K562 (cell line): Measurements from ENCODE around the gene GPR142. TPM values are rescaled to one million over a fixed set of nuclear protein-coding genes. Genes with fewer than 3 reads are reported as not detected.

Experiments
- ATAC-seq: fragments of 200-7000 bp; cut with Tn5 transposase; 3 replicates; pipeline ENCODE4 v1.9.1; 2020; ENCODE audit warnings: moderate library complexity
- BruUV-seq: library from RNA; stranded (reverse); fragments of 400-500 nt; replicated peaks from 2 replicates; lab custom pipeline; 2021; lab: Mats Ljungman, UMichigan
- CTCF ChIA-PET: fragments of 300-600 bp; formaldehyde crosslinking; extraction: SDS; loops from one replicate; lab custom pipeline; 2021; ENCODE audit warnings: low intra/inter-chr PET ratio; lab: Yijun Ruan, JAX
- POLR2A ChIA-PET: fragments of 300-600, 350-650 bp; sonication (Branson Sonifier 250); formaldehyde crosslinking; extraction: SDS; loops from one replicate; lab custom pipeline; 2021; ENCODE audit warnings: antibody characterized with exemption, inconsistent platforms; lab: Yijun Ruan, JAX
- DNase-seq, 4 experiments: peaks; one replicate each; pipeline versions ENCODE4 v3.0.0 to v3.0.0-alpha.2; 2011 to 2018; ENCODE audit warnings: low spot score in 3 of 4, mixed read lengths in 3 of 4; ENCODE audit errors: extremely low read depth in 1 of 4
- FAIRE-seq: peaks from 2 replicates; lab custom pipeline; 2011; peaks lifted over from hg19 to GRCh38; lab: Jason Lieb, UNC
- H2AFZ ChIP-seq: 2 replicates; pipeline ENCODE4 v1.6.0; 2011; ENCODE audit warnings: low read depth, low read length, control low read depth, inconsistent platforms
- H3K27ac ChIP-seq: fragments of 200-600 bp; 3 replicates; pipeline ENCODE4 v1.8.0; 2011; ENCODE audit warnings: low read depth, mild to moderate bottlenecking, control low read depth, inconsistent platforms, low read length, moderate library complexity, mixed read lengths; ENCODE audit errors: extremely low read depth
- H3K27me3 ChIP-seq, 2 experiments: fragments of 300-600 bp in 1 of 2; 2 replicates in 1 of 2; 3 replicates in 1 of 2; pipeline versions ENCODE4 v1.6.0 to v1.8.0; 2011; ENCODE audit warnings: inconsistent platforms in 2 of 2, low read length in 2 of 2, mild to moderate bottlenecking in 1 of 2, mixed read lengths in 1 of 2, moderate library complexity in 1 of 2; ENCODE audit not compliant: control insufficient read depth in 2 of 2, insufficient read depth in 2 of 2
- H3K36me3 ChIP-seq: fragments of 300-600 bp; 3 replicates; pipeline ENCODE4 v1.8.0; 2011; ENCODE audit warnings: mild to moderate bottlenecking, low read length, inconsistent platforms; ENCODE audit not compliant: control insufficient read depth, insufficient read depth
- H3K4me1 ChIP-seq, 2 experiments: fragments of 200-600 bp in 1 of 2; replicated peaks in 1 of 2; 2 replicates in 1 of 2; 3 replicates in 1 of 2; pipeline versions ENCODE4 v1.5.1 to v1.8.0; 2011; ENCODE audit warnings: inconsistent platforms in 2 of 2, low read length in 2 of 2, mild to moderate bottlenecking in 1 of 2, mixed read lengths in 1 of 2, moderate library complexity in 1 of 2; ENCODE audit not compliant: control insufficient read depth in 2 of 2, insufficient read depth in 2 of 2
- H3K4me2 ChIP-seq: 2 replicates; pipeline ENCODE4 v1.6.1; 2011; ENCODE audit warnings: low read length, control low read depth, inconsistent platforms, mixed read lengths; ENCODE audit not compliant: insufficient read depth
- H3K4me3 ChIP-seq: fragments of 200-600 bp; sonication (generic), shearing (Covaris generic); 2 replicates; pipeline ENCODE4 v1.5.1; 2016; ENCODE audit warnings: control low read depth, inconsistent platforms
- H3K79me2 ChIP-seq: fragments of 200-600 bp; 3 replicates; pipeline ENCODE4 v1.8.0; 2011; ENCODE audit warnings: low read length, inconsistent platforms; ENCODE audit not compliant: control insufficient read depth, insufficient read depth
- H3K9ac ChIP-seq, 2 experiments: 2 replicates each; pipeline versions ENCODE4 v1.6.0 to v1.6.1; 2011; ENCODE audit warnings: low read depth in 2 of 2, low read length in 2 of 2, control low read depth in 1 of 2, inconsistent platforms in 1 of 2, mild to moderate bottlenecking in 1 of 2, mixed read lengths in 1 of 2; ENCODE audit not compliant: insufficient read depth in 1 of 2
- H3K9me1 ChIP-seq: one replicate; pipeline ENCODE4 v1.6.0; 2011; ENCODE audit warnings: inconsistent platforms, mild to moderate bottlenecking, low read length, moderate library complexity; ENCODE audit not compliant: control insufficient read depth, insufficient read depth
- H3K9me3 ChIP-seq: replicated peaks from 2 replicates; pipeline ENCODE4 v1.5.1; 2011; ENCODE audit warnings: low read depth, low read length, inconsistent platforms; ENCODE audit not compliant: control insufficient read depth, insufficient read depth
- H4K20me1 ChIP-seq: replicated peaks from 2 replicates; pipeline ENCODE4 v1.6.1; 2011; ENCODE audit warnings: low read length, inconsistent platforms, mixed read lengths; ENCODE audit not compliant: control insufficient read depth, insufficient read depth
- CBX1 ChIP-seq: sonication (generic); IDR thresholded peaks from 2 replicates; pipeline ENCODE4 v1.6.1; 2016; ENCODE audit warnings: antibody characterized with exemption, low read depth, mild to moderate bottlenecking
- CHCHD3 ChIP-seq: fragments of 250-450 bp; sonication (Bioruptor Pico); IDR thresholded peaks from 2 replicates; pipeline ENCODE4 v2.1.2; 2022; ENCODE audit warnings: mild to moderate bottlenecking
- HNRNPUL1 ChIP-seq: fragments of 200-400 bp; formaldehyde crosslinking; IDR thresholded peaks from 2 replicates; pipeline ENCODE4 v1.6.1; 2017; ENCODE audit warnings: low read length
- JUND ChIP-seq, 2 experiments: IDR thresholded peaks; 2 replicates in 1 of 2; 3 replicates in 1 of 2; pipeline ENCODE4 v1.6.1; 2011; ENCODE audit warnings: borderline replicate concordance in 2 of 2, low read depth in 2 of 2, low read length in 2 of 2, improper control_type of control experiment in 1 of 2, missing biosample characterization in 1 of 2, missing genetic modification characterization in 1 of 2, missing genetic modification reagents in 1 of 2
- KDM4B ChIP-seq, 2 experiments: fragments of 450-650 bp in 1 of 2; sonication (generic) in 1 of 2; IDR thresholded peaks; 2 replicates each; pipeline ENCODE4 v1.6.1; 2016 to 2017; ENCODE audit warnings: borderline replicate concordance in 2 of 2, antibody characterized with exemption in 1 of 2, low read depth in 1 of 2, mild to moderate bottlenecking in 1 of 2
- MAFK ChIP-seq: IDR thresholded peaks from 2 replicates; pipeline ENCODE4 v1.6.1; 2011; ENCODE audit warnings: low read length, improper control_type of control experiment
- NCOA2 ChIP-seq, 2 experiments: fragments of 450-650 bp; IDR thresholded peaks; 2 replicates each; pipeline ENCODE4 v1.6.1; 2018; ENCODE audit warnings: mild to moderate bottlenecking in 2 of 2, moderate library complexity in 1 of 2; ENCODE audit not compliant: partially characterized antibody in 2 of 2
- NONO ChIP-seq, 2 experiments: fragments of 200-400 bp in 1 of 2; fragments of 450-650 bp in 1 of 2; formaldehyde crosslinking in 1 of 2; IDR thresholded peaks; 2 replicates each; pipeline ENCODE4 v1.6.1; 2017; ENCODE audit warnings: low read depth in 2 of 2, mild to moderate bottlenecking in 2 of 2, moderate library complexity in 2 of 2, low read length in 1 of 2
- PCBP2 ChIP-seq: fragments of 200-400 bp; formaldehyde crosslinking; IDR thresholded peaks from 2 replicates; pipeline ENCODE4 v1.6.1; 2018; ENCODE audit warnings: low read length, low read depth, mild to moderate bottlenecking, moderate library complexity; ENCODE audit not compliant: poor library complexity, severe bottlenecking
- PURB ChIP-seq: sonication (generic); formaldehyde crosslinking; IDR thresholded peaks from 2 replicates; pipeline ENCODE4 v1.9.0; 2021; ENCODE audit warnings: low read depth, mild to moderate bottlenecking, missing genetic modification reagents
- SNIP1 ChIP-seq: fragments of 450-650 bp; IDR thresholded peaks from 2 replicates; pipeline ENCODE4 v1.7.1; 2017; ENCODE audit warnings: low read depth, mild to moderate bottlenecking
- WGBS: fragments of 100-300 bp; shearing (Covaris generic); methylation state at CpG from one replicate; pipeline ENCODE4 v1.1.6; 2016; ENCODE audit warnings: low coverage, mixed read lengths; ENCODE audit not compliant: insufficient coverage; ENCODE audit errors: missing lambda C conversion rate; 5-methylcytosine and 5-hydroxymethylcytosine counted together
- in situ Hi-C: fragments of 300-500 bp; cut with MboI; formaldehyde crosslinking; loops from 4 replicates; pipeline ENCODE4 v1.15.0; 2018; ENCODE audit warnings: inconsistent platforms, mixed read lengths
- intact Hi-C: fragments of 100-400 bp; cut with micrococcal nuclease; formaldehyde crosslinking; loops from 2 replicates; pipeline ENCODE4 v1.14.2; 2022
- polyA plus RNA-seq, 8 experiments: library from polyadenylated mRNA; depleted of rRNA in 4 of 8; stranded (reverse) in 5 of 8; unstranded in 3 of 8; fragments of >200 nt; fragmentation: Nextera tagmentation in 2 of 8; fragmentation: Illumina TruSeq in 1 of 8; extraction: Ambion mirVana in 2 of 8; extraction: Trizol in 1 of 8; gene quantifications; 2 replicates each; pipeline versions ENCODE4 v1.2.1 to v1.2.3, GENCODE V29; 2011 to 2014; ENCODE audit warnings: inconsistent platforms in 1 of 8, missing spikeins in 1 of 8
- total RNA-seq, 7 experiments: library from RNA; depleted of rRNA in 6 of 7; stranded (reverse); fragments of >200 nt in 6 of 7; fragmentation: Illumina TruSeq in 2 of 7; extraction: Trizol in 2 of 7; gene quantifications; 2 replicates each; pipeline versions ENCODE4 v1.2.1 to v1.2.3, GENCODE V29; 2011 to 2021; ENCODE audit warnings: low replicate concordance in 1 of 7
- TF ChIP-seq, protein P1 (sequence below): fragments of 250-450 bp; sonication (Bioruptor Pico); IDR thresholded peaks from 2 replicates; pipeline ENCODE4 v1.5.0; 2021; ENCODE audit warnings: mild to moderate bottlenecking, borderline replicate concordance
- TF ChIP-seq, protein P2 (sequence below): IDR thresholded peaks from 2 replicates; pipeline ENCODE4 v1.6.1; 2014; ENCODE audit warnings: antibody characterized with exemption
- TF ChIP-seq, protein P3 (sequence below): IDR thresholded peaks from 3 replicates; pipeline ENCODE4 v1.6.1; 2011; ENCODE audit warnings: borderline replicate concordance, mild to moderate bottlenecking, moderate library complexity; ENCODE audit not compliant: insufficient read length; ENCODE audit errors: extremely low read depth

The GPR142 gene
- total and polyA plus RNA-seq, 9 of the 15 experiments (the other 6 are each of a cell fraction or from before 2014, with no cell fraction given) = not detected

DNA sequence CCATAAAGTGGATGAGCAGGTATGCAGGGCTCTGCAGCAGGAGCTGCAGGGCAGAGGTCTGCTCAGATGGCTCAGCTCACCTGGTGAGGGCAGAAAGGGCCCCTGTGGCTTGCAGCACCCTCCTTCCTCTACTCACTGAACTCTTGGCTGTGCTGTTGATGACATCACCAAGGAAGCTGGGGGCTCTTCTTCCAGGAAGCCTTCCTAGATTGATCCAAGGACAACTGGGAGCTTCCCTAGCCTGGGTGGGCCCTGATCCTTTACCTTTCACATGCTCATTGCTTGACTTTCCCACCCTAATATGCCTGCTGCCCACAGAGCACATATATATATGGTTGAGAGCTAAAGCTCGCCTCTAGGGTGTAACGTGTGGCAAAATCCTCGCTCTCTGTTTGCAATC is 38.8 kb upstream of the GPR142 start:
- ChIA-PET POLR2A (interaction anchor here (0.6 kb wide), 1 partner anchor 18 kb away, joined by 3 read pairs; no protein-coding TSS in a partner anchor), CTCF (no interaction called here)
- Histone ChIP-seq H2AFZ (no peak overlapping the region), H3K36me3 (no peaks in the 10 kb centered on the region), H3K9me3 (no peaks in the 10 kb centered on the region), H3K9me1 (no peaks in the 10 kb centered on the region), H3K4me2 (no peak overlapping the region), H3K9ac (no peak overlapping the region), H3K79me2 (no peaks in the 10 kb centered on the region), H3K4me1 (peaks cover 12 to 39% of the 10 kb centered on the region in 2 experiments), H4K20me1 (no peaks in the 10 kb centered on the region; the same call in 1 of the 2 replicates), H3K4me3 (no peak overlapping the region), H3K27me3 (peaks cover 10 to 19% of the 10 kb centered on the region in 2 experiments; a peak in 4 of 5 replicates), H3K27ac (no peak overlapping the region)
- FAIRE-seq = no peak
- BruUV-seq = no TSS peak
- in situ Hi-C loops = no loop called here
- DNase-seq = no peak
- no peak for ATAC-seq
- 81% methylated on average over 3 of the region's 3 CpGs for WGBS
- intact Hi-C loops = no loop called here
- TF ChIP-seq JUND (IDR thresholded peaks at IDR 0.05; ENCODE audit: borderline replicate concordance, low read depth, low read length) = 0 out of 2 replicates have a peak, but pooled peaks have one; percentile 13
- TF ChIP-seq JUND (tag; IDR thresholded peaks at IDR 0.05; ENCODE audit: borderline replicate concordance, low read depth, low read length) = no peak
- TF ChIP-seq NCOA2 (IDR thresholded peaks at IDR 0.05; ENCODE audit: partially characterized antibody in 2 of 2) = no peak
- no peak for TF ChIP-seq KDM4B (IDR thresholded peaks at IDR 0.05; ENCODE audit: borderline replicate concordance in 2 of 2, low read depth in 1 of 2)
- TF ChIP-seq, protein P1, sequence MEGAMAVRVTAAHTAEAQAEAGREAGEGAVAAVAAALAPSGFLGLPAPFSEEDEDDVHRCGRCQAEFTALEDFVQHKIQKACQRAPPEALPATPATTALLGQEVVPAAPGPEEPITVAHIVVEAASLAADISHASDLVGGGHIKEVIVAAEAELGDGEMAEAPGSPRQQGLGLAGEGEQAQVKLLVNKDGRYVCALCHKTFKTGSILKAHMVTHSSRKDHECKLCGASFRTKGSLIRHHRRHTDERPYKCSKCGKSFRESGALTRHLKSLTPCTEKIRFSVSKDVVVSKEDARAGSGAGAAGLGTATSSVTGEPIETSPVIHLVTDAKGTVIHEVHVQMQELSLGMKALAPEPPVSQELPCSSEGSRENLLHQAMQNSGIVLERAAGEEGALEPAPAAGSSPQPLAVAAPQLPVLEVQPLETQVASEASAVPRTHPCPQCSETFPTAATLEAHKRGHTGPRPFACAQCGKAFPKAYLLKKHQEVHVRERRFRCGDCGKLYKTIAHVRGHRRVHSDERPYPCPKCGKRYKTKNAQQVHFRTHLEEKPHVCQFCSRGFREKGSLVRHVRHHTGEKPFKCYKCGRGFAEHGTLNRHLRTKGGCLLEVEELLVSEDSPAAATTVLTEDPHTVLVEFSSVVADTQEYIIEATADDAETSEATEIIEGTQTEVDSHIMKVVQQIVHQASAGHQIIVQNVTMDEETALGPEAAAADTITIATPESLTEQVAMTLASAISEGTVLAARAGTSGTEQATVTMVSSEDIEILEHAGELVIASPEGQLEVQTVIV (CRISPR knock-in tag) = no peak
- no peak for TF ChIP-seq PURB (CRISPR knock-in tag)
- no peak for TF ChIP-seq CBX1
- TF ChIP-seq CHCHD3 (CRISPR knock-in tag) = no peak
- no peak for TF ChIP-seq PCBP2
- no peak for TF ChIP-seq MAFK
- TF ChIP-seq, protein P2, sequence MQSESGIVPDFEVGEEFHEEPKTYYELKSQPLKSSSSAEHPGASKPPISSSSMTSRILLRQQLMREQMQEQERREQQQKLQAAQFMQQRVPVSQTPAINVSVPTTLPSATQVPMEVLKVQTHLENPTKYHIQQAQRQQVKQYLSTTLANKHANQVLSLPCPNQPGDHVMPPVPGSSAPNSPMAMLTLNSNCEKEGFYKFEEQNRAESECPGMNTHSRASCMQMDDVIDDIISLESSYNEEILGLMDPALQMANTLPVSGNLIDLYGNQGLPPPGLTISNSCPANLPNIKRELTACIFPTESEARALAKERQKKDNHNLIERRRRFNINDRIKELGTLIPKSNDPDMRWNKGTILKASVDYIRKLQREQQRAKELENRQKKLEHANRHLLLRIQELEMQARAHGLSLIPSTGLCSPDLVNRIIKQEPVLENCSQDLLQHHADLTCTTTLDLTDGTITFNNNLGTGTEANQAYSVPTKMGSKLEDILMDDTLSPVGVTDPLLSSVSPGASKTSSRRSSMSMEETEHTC = no peak
- TF ChIP-seq, protein P3, sequence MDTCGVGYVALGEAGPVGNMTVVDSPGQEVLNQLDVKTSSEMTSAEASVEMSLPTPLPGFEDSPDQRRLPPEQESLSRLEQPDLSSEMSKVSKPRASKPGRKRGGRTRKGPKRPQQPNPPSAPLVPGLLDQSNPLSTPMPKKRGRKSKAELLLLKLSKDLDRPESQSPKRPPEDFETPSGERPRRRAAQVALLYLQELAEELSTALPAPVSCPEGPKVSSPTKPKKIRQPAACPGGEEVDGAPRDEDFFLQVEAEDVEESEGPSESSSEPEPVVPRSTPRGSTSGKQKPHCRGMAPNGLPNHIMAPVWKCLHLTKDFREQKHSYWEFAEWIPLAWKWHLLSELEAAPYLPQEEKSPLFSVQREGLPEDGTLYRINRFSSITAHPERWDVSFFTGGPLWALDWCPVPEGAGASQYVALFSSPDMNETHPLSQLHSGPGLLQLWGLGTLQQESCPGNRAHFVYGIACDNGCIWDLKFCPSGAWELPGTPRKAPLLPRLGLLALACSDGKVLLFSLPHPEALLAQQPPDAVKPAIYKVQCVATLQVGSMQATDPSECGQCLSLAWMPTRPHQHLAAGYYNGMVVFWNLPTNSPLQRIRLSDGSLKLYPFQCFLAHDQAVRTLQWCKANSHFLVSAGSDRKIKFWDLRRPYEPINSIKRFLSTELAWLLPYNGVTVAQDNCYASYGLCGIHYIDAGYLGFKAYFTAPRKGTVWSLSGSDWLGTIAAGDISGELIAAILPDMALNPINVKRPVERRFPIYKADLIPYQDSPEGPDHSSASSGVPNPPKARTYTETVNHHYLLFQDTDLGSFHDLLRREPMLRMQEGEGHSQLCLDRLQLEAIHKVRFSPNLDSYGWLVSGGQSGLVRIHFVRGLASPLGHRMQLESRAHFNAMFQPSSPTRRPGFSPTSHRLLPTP = peak; percentile 10
- TF ChIP-seq HNRNPUL1 = no peak
- no peak for TF ChIP-seq SNIP1
- TF ChIP-seq NONO (IDR thresholded peaks at IDR 0.05; ENCODE audit: low read depth in 2 of 2, low read length in 1 of 2) = no peak
